ENCODE data around the gene LEF1.

The LEF1 gene

DNA sequence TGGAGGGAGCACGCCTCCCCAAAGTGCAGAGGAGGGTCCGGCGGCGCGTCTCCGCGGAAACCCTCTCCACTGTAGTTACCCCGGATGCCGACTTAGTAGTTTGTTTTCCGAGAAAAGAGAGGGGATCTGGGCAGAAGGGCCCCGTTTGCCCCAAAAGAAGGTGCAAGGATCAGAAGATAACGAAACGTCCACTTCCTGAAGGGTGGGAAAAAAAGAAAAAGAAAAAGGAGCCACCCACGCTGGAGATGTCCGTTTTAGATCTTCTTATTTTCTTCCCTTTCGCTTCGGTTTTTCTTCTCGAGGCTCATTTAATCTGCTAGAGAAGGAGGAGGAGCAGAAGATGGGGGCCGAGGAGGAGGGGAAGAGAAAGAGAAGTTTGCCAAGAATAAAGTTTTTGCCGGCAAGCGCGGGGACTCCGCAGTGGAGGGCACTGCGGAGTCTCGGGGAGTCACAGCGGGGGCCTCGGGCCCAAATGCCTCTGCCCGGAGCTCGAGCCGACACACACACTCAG is 517 bp downstream of the LEF1 start:
- TF ChIP-seq, protein P1, sequence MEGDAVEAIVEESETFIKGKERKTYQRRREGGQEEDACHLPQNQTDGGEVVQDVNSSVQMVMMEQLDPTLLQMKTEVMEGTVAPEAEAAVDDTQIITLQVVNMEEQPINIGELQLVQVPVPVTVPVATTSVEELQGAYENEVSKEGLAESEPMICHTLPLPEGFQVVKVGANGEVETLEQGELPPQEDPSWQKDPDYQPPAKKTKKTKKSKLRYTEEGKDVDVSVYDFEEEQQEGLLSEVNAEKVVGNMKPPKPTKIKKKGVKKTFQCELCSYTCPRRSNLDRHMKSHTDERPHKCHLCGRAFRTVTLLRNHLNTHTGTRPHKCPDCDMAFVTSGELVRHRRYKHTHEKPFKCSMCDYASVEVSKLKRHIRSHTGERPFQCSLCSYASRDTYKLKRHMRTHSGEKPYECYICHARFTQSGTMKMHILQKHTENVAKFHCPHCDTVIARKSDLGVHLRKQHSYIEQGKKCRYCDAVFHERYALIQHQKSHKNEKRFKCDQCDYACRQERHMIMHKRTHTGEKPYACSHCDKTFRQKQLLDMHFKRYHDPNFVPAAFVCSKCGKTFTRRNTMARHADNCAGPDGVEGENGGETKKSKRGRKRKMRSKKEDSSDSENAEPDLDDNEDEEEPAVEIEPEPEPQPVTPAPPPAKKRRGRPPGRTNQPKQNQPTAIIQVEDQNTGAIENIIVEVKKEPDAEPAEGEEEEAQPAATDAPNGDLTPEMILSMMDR (IDR thresholded peaks at IDR 0.05; ENCODE audit: borderline replicate concordance, control extremely low read depth, extremely low read depth, insufficient read depth, missing control alignments), result no peak
- DNase-seq (ENCODE audit: low spot score), result peak; percentile 52
- in situ Hi-C loops (cut with MboI; ENCODE audit: low sequenced_read_pairs, unreplicated experiment), result no loop called here

DNA sequence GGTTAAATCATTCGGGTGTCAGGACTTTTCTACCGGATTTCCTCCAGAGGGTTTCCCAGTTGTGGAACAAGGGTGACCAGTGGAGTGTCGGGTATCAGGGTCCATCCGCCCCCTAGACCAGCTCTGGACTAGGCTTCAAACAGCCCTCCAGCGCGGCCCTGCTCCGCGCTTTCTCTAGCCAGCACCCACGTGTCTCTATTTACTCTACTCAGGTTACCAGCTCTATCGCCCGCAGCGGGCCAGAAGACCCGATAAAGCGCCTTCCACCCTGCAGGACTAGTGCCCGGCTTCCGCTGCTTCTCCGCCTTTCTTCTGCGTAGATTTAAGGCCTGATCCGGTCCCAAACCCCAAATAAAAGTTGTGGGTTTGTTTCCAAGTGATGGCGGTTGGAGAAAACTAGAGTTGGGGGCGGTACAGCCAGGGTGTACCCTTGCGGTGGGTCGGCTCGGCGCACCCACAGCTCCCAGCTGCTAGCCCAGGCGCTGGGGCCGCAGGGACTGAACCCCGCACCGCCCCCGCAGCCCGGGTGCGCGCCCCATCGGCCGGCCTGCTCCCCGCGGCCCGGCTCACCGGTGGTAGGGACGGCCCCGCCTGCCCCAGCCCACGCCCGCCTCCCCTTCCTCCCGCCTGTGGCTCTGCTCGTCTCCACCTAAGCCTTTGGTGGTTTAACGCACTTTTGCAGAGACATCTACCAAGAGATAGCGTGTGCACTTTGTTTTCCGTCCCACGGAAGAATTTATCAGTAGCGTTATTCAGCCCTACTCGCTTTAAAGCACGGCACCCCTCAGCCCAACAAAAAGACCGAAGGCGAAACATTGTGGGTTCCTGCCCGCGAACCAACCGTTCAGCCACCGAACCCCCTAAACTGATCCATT is 2.1 kb downstream of the LEF1 start:
- TF ChIP-seq, protein P1 (IDR thresholded peaks at IDR 0.05; ENCODE audit: borderline replicate concordance, control extremely low read depth, extremely low read depth, insufficient read depth, missing control alignments), result no peak
- in situ Hi-C loops (cut with MboI; ENCODE audit: low sequenced_read_pairs, unreplicated experiment), result no loop called here
- DNase-seq (ENCODE audit: low spot score), result peak; percentile 76

DNA sequence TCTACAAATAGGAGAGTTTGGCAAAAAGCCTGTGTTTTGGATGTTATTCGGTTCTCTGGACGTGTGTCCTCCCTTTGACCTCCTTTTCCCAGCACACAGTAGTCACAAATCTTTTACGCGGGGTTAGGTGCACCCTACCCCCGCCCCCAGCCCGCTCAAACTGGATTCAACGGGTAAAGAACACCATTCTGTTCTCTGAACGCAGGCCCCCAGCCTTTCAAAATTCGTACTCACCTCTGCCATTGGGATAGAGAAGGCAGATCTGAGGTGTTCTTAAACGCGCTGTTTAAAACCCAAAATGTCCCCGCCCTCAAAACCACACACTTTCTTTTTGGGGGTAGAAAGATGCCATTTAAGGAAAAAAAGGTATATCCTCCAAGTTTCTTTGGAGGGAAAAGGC is 2.7 kb downstream of the LEF1 start:
- TF ChIP-seq, protein P1 (IDR thresholded peaks at IDR 0.05; ENCODE audit: borderline replicate concordance, control extremely low read depth, extremely low read depth, insufficient read depth, missing control alignments), result no peak
- no peak for DNase-seq (ENCODE audit: low spot score)
- in situ Hi-C loops (cut with MboI; ENCODE audit: low sequenced_read_pairs, unreplicated experiment), result no loop called here

DNA sequence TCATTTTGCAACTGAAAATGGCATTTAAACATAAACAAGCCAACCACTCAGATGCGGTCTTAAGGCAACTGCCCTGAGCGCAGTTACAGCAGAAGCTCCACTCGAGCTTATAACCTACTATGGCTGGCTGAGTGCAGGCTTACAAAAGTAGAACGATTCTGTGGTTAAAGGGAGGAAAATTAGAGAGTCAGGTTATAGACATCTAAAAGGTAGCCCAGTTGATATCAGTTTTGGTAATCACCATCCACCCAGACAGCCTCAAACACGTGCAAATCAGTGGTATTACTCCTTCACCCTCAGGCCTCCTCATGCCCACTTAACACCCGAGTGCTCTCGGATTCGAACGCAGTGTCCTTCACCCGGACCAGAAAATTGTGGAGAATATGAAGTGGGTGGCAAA is 3.1 kb downstream of the LEF1 start:
- in situ Hi-C loops (cut with MboI; ENCODE audit: low sequenced_read_pairs, unreplicated experiment), result no loop called here
- DNase-seq (ENCODE audit: low spot score), result no peak

DNA sequence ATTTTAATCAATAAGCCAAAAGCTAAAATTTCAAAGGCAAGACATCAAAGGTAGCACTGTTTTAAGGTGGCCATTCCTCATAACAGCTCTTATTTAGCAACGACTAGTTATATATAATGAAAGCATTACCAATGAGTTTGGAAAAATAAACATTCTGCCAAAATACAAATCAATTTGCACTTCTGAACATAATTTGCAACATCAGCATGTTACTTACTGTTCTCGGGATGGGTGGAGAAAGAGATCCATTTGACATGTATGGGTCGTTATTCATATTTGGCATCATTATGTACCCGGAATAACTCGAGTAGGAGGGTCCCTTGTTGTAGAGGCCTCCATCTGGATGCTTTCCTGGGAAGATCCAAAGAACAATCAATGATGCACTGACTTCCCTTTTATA is 5.4 kb downstream of the LEF1 start:
- in situ Hi-C loops (cut with MboI; ENCODE audit: low sequenced_read_pairs, unreplicated experiment), result no loop called here
- TF ChIP-seq, protein P1 (IDR thresholded peaks at IDR 0.05; ENCODE audit: borderline replicate concordance, control extremely low read depth, extremely low read depth, insufficient read depth, missing control alignments), result no peak

More for the DNA sequence above, 3.1 kb downstream of the LEF1 start:
- TF ChIP-seq, protein P1 (IDR thresholded peaks at IDR 0.05; ENCODE audit: borderline replicate concordance, control extremely low read depth, extremely low read depth, insufficient read depth, missing control alignments), result no peak

DNA sequence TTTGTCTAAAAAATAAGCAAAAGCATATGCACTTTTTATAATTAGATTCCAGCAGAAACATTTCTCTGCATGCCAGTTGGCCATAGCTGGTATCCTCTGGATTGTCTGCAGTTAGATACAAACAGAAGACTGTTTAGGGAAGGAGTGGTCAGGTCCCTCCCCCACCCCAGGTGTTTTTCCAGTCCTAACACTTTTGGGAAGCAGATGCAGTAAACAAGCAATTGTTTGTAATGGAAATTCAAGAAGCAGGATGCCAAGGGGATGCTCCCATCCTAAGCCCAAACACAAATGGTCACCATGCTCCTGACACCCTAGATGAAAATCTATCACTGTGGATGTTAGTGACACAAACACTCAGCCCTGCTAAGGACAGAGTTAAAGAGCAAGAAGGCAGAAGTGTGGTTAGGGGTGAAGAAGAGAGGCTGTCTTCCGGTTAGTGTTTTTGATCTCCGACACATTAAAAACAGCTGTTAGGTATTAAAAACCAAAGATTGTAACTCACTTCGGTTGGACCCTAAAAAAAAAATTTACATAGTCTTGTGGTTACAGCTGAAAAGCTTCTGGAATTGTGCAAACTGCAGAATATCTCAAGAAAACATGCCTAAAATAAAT is 7.9 kb downstream of the LEF1 start:
- no peak for DNase-seq (ENCODE audit: low spot score)
- in situ Hi-C loops (cut with MboI; ENCODE audit: low sequenced_read_pairs, unreplicated experiment), result no loop called here
- TF ChIP-seq, protein P1 (IDR thresholded peaks at IDR 0.05; ENCODE audit: borderline replicate concordance, control extremely low read depth, extremely low read depth, insufficient read depth, missing control alignments), result no peak

More for the DNA sequence above, 5.4 kb downstream of the LEF1 start:
- DNase-seq (ENCODE audit: low spot score), result no peak
